ENCODE data around the gene ANKRD13A. TPM values are rescaled to one million over a fixed set of nuclear protein-coding genes. Genes with fewer than 3 reads are reported as not detected.

The ANKRD13A gene
- total RNA-seq, 4 donors from 2014 or later, result 13.1 to 54.3 (median 37.7) TPM

DNA sequence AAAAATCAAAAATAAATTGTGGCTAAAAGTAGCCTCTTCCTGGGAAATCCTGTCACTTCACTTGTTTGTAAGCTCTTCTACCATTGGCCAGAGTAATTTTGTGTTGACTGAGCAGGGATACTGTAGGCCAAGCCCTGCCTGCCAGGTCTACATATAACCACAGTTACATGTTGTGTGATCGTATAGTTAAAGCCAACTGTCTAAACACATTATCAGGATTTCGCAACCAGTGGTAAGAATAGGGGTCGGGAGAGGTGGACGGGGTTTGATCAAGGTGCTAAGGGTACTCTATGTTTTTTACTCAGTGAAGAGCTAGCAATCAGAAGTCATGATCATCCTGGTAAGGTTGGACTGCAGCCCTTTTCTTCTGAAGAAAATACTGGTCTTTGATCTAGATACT, 13.4 kb downstream of the ANKRD13A start:
- DNase-seq, result no peak
- no peaks in the 10 kb centered on the region for H3K4me1 ChIP-seq
- intact Hi-C loops (cut with DNase I; ENCODE audit: low total_unique reads), result no loop called here
- TF ChIP-seq POLR2A (IDR thresholded peaks at IDR 0.05), result no peak
- TF ChIP-seq, protein P1, sequence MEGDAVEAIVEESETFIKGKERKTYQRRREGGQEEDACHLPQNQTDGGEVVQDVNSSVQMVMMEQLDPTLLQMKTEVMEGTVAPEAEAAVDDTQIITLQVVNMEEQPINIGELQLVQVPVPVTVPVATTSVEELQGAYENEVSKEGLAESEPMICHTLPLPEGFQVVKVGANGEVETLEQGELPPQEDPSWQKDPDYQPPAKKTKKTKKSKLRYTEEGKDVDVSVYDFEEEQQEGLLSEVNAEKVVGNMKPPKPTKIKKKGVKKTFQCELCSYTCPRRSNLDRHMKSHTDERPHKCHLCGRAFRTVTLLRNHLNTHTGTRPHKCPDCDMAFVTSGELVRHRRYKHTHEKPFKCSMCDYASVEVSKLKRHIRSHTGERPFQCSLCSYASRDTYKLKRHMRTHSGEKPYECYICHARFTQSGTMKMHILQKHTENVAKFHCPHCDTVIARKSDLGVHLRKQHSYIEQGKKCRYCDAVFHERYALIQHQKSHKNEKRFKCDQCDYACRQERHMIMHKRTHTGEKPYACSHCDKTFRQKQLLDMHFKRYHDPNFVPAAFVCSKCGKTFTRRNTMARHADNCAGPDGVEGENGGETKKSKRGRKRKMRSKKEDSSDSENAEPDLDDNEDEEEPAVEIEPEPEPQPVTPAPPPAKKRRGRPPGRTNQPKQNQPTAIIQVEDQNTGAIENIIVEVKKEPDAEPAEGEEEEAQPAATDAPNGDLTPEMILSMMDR (IDR thresholded peaks at IDR 0.05), result no peak
- no peak overlapping the region for H3K4me3 ChIP-seq
- no peaks in the 10 kb centered on the region for H3K36me3 ChIP-seq
- H3K27ac ChIP-seq, result no peak overlapping the region
- no peaks in the 10 kb centered on the region for H3K9me3 ChIP-seq
- H3K27me3 ChIP-seq, result no peaks in the 10 kb centered on the region

DNA sequence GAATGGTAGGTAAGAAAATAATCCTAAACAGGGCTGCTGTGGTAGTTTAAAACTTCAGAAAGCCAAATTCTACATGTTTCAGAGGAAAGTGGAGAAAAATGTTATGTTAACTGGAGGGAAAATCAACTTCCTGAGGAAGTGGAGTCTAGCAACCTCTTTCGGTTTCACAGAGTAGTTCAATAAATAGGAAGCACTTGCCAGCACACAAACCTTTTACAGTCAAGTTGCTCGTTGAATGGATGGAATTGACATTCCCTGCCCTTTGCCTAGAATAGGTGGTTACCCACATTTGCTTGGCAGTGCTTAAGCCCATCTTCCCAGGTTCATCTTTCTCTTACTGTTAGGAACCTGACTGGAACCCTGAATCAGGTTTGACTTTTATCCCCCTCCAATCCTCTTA, 15.9 kb downstream of the ANKRD13A start:
- H3K4me1 ChIP-seq, result no peaks in the 10 kb centered on the region
- H3K27ac ChIP-seq, result no peak overlapping the region
- H3K9me3 ChIP-seq, result no peaks in the 10 kb centered on the region
- intact Hi-C loops (cut with DNase I; ENCODE audit: low total_unique reads), result no loop called here
- no peak for DNase-seq
- no peaks in the 10 kb centered on the region for H3K27me3 ChIP-seq
- H3K36me3 ChIP-seq, result no peaks in the 10 kb centered on the region
- H3K4me3 ChIP-seq, result no peak overlapping the region
- TF ChIP-seq, protein P1 (IDR thresholded peaks at IDR 0.05), result no peak
- TF ChIP-seq POLR2A (IDR thresholded peaks at IDR 0.05), result no peak

DNA sequence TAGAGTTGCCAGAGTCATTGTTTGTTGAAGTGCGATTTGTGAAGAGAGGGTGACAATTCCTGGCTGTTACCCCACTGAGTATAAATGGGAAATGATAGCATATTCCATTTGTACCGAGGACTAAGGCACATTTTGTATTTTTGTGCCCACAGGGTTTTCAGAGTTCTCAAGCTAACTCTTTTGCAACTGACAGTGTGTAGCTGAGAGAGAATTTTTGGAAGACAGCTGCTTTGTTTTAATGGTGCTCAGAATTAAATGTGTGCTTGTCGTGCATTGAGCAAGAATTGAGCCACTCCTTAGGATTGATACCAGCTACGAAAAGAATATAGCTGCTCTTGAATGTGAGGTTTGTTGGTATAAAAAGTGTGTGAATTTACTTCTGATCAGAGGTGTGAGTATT, 21.7 kb downstream of the ANKRD13A start:
- intact Hi-C loops (cut with DNase I; ENCODE audit: low total_unique reads), result no loop called here
- no peak for DNase-seq
- no peaks in the 10 kb centered on the region for H3K36me3 ChIP-seq
- no peaks in the 10 kb centered on the region for H3K27me3 ChIP-seq
- no peak overlapping the region for H3K4me3 ChIP-seq
- no peaks in the 10 kb centered on the region for H3K9me3 ChIP-seq
- TF ChIP-seq POLR2A (IDR thresholded peaks at IDR 0.05), result no peak
- TF ChIP-seq, protein P1 (IDR thresholded peaks at IDR 0.05), result no peak
- H3K27ac ChIP-seq, result no peak overlapping the region
- no peaks in the 10 kb centered on the region for H3K4me1 ChIP-seq

DNA sequence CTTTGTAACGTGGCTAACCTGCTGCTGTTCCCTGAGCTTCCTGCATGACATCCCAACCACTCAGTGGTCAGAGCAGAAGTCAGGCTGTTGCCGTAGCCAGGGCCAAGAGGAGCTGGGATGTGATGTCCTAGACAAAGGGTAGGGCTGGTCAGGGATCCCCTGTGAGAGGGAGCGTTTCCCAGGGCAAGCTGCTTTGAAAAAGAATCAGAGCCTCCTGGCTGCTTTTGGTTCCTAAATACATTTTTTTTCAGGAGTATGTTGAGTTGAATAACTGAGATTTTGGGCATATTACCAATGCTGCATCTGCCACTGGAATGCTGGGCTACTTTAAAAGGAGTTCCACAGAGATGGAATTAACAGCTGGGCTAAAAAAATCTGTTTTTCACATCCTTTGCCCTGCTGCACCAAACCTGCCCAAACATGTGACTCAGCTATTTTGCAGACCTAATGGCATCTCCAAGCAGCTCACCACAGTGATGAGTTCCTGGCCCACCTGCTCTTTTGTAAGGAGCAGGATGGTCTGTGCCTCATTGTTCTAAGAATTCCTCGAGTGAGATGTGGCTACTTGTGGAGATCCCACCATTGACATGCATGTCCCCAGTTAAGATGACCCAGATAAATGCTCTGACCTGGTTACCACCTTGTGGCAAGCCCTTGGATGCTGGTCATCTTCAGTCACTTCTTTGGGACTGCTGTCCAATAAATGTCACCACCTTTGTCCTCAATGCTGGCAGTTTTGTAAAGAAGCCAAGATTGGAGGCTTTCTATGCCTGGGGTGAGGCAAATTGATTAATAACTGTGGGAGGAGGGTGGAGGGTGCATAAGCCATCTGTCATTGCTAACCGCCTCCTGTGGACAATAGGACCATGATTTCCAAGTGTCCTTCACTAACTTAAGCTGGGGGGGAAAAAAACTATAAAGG, 24.1 kb downstream of the ANKRD13A start:
- Histone ChIP-seq H3K9me3 (no peaks in the 10 kb centered on the region), H3K4me3 (no peak overlapping the region), H3K36me3 (no peaks in the 10 kb centered on the region), H3K27ac (no peak overlapping the region), H3K27me3 (no peaks in the 10 kb centered on the region), H3K4me1 (no peaks in the 10 kb centered on the region)
- no peak for TF ChIP-seq POLR2A (IDR thresholded peaks at IDR 0.05)
- TF ChIP-seq, protein P1 (IDR thresholded peaks at IDR 0.05), result no peak
- DNase-seq, result no peak
- intact Hi-C loops (cut with DNase I; ENCODE audit: low total_unique reads), result no loop called here

DNA sequence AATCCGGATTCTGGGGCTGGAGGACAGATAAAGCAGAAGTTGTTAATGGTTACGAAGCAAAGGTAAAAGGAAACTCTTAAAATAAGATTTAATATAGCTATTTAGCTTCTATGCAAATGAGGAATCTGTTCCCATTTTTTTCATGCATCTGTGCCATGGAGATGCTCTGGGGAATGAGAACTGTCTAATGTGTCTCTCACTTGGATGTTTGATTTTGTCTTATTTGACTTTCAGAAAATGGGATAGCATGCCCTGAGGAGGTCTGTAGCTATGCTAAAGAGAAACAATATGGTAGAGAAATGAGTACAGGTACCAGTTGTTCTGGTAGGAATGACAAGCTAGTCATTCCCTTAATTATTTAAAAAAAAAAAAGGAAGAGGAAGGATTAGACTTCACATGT, 24.8 kb downstream of the ANKRD13A start:
- intact Hi-C loops (cut with DNase I; ENCODE audit: low total_unique reads), result no loop called here
- Histone ChIP-seq H3K27me3 (no peaks in the 10 kb centered on the region), H3K4me3 (no peak overlapping the region), H3K36me3 (no peaks in the 10 kb centered on the region), H3K9me3 (no peaks in the 10 kb centered on the region), H3K4me1 (no peaks in the 10 kb centered on the region), H3K27ac (no peak overlapping the region)
- TF ChIP-seq, protein P1 (IDR thresholded peaks at IDR 0.05), result no peak
- TF ChIP-seq POLR2A (IDR thresholded peaks at IDR 0.05), result no peak
- DNase-seq, result no peak
